K562 (cell line): ENCODE measurements around the gene MEGF9. TPM values are rescaled to one million over a fixed set of nuclear protein-coding genes. Genes with fewer than 3 reads are reported as not detected.
A peak's percentile ranks its signal among the peaks of the same experiment; 100 is the strongest.

Experiments
- ATAC-seq: fragments of 200-7000 bp; cut with Tn5 transposase; 3 replicates; pipeline ENCODE4 v1.9.1; 2020; ENCODE audit warnings: moderate library complexity
- BruUV-seq: library from RNA; stranded (reverse); fragments of 400-500 nt; replicated peaks from 2 replicates; lab custom pipeline; 2021; lab: Mats Ljungman, UMichigan
- CTCF ChIA-PET: fragments of 300-600 bp; formaldehyde crosslinking; extraction: SDS; loops from one replicate; lab custom pipeline; 2021; ENCODE audit warnings: low intra/inter-chr PET ratio; lab: Yijun Ruan, JAX
- POLR2A ChIA-PET: fragments of 300-600, 350-650 bp; sonication (Branson Sonifier 250); formaldehyde crosslinking; extraction: SDS; loops from one replicate; lab custom pipeline; 2021; ENCODE audit warnings: antibody characterized with exemption, inconsistent platforms; lab: Yijun Ruan, JAX
- DNase-seq, 4 experiments: peaks; one replicate each; pipeline versions ENCODE4 v3.0.0 to v3.0.0-alpha.2; 2011 to 2018; ENCODE audit warnings: low spot score in 3 of 4, mixed read lengths in 3 of 4; ENCODE audit errors: extremely low read depth in 1 of 4
- FAIRE-seq: peaks from 2 replicates; lab custom pipeline; 2011; peaks lifted over from hg19 to GRCh38; lab: Jason Lieb, UNC
- H2AFZ ChIP-seq: 2 replicates; pipeline ENCODE4 v1.6.0; 2011; ENCODE audit warnings: low read depth, low read length, control low read depth, inconsistent platforms
- H3K27ac ChIP-seq: fragments of 200-600 bp; 3 replicates; pipeline ENCODE4 v1.8.0; 2011; ENCODE audit warnings: low read depth, mild to moderate bottlenecking, control low read depth, inconsistent platforms, low read length, moderate library complexity, mixed read lengths; ENCODE audit errors: extremely low read depth
- H3K27me3 ChIP-seq, 2 experiments: fragments of 300-600 bp in 1 of 2; 2 replicates in 1 of 2; 3 replicates in 1 of 2; pipeline versions ENCODE4 v1.6.0 to v1.8.0; 2011; ENCODE audit warnings: inconsistent platforms in 2 of 2, low read length in 2 of 2, mild to moderate bottlenecking in 1 of 2, mixed read lengths in 1 of 2, moderate library complexity in 1 of 2; ENCODE audit not compliant: control insufficient read depth in 2 of 2, insufficient read depth in 2 of 2
- H3K36me3 ChIP-seq: fragments of 300-600 bp; 3 replicates; pipeline ENCODE4 v1.8.0; 2011; ENCODE audit warnings: mild to moderate bottlenecking, low read length, inconsistent platforms; ENCODE audit not compliant: control insufficient read depth, insufficient read depth
- H3K4me1 ChIP-seq, 2 experiments: fragments of 200-600 bp in 1 of 2; replicated peaks in 1 of 2; 2 replicates in 1 of 2; 3 replicates in 1 of 2; pipeline versions ENCODE4 v1.5.1 to v1.8.0; 2011; ENCODE audit warnings: inconsistent platforms in 2 of 2, low read length in 2 of 2, mild to moderate bottlenecking in 1 of 2, mixed read lengths in 1 of 2, moderate library complexity in 1 of 2; ENCODE audit not compliant: control insufficient read depth in 2 of 2, insufficient read depth in 2 of 2
- H3K4me2 ChIP-seq: 2 replicates; pipeline ENCODE4 v1.6.1; 2011; ENCODE audit warnings: low read length, control low read depth, inconsistent platforms, mixed read lengths; ENCODE audit not compliant: insufficient read depth
- H3K4me3 ChIP-seq: fragments of 200-600 bp; sonication (generic), shearing (Covaris generic); 2 replicates; pipeline ENCODE4 v1.5.1; 2016; ENCODE audit warnings: control low read depth, inconsistent platforms
- H3K79me2 ChIP-seq: fragments of 200-600 bp; 3 replicates; pipeline ENCODE4 v1.8.0; 2011; ENCODE audit warnings: low read length, inconsistent platforms; ENCODE audit not compliant: control insufficient read depth, insufficient read depth
- H3K9ac ChIP-seq, 2 experiments: 2 replicates each; pipeline versions ENCODE4 v1.6.0 to v1.6.1; 2011; ENCODE audit warnings: low read depth in 2 of 2, low read length in 2 of 2, control low read depth in 1 of 2, inconsistent platforms in 1 of 2, mild to moderate bottlenecking in 1 of 2, mixed read lengths in 1 of 2; ENCODE audit not compliant: insufficient read depth in 1 of 2
- H3K9me1 ChIP-seq: one replicate; pipeline ENCODE4 v1.6.0; 2011; ENCODE audit warnings: inconsistent platforms, mild to moderate bottlenecking, low read length, moderate library complexity; ENCODE audit not compliant: control insufficient read depth, insufficient read depth
- H3K9me3 ChIP-seq: replicated peaks from 2 replicates; pipeline ENCODE4 v1.5.1; 2011; ENCODE audit warnings: low read depth, low read length, inconsistent platforms; ENCODE audit not compliant: control insufficient read depth, insufficient read depth
- H4K20me1 ChIP-seq: replicated peaks from 2 replicates; pipeline ENCODE4 v1.6.1; 2011; ENCODE audit warnings: low read length, inconsistent platforms, mixed read lengths; ENCODE audit not compliant: control insufficient read depth, insufficient read depth
- ARID3A ChIP-seq: IDR thresholded peaks from 2 replicates; pipeline ENCODE4 v1.6.1; 2012; ENCODE audit warnings: low read depth, low read length, improper control_type of control experiment, borderline replicate concordance
- ARID3B ChIP-seq: fragments of 250-450 bp; sonication (Bioruptor Pico); IDR thresholded peaks from 2 replicates; pipeline ENCODE4 v1.4.0; 2020; ENCODE audit warnings: borderline replicate concordance
- CBX5 ChIP-seq: IDR thresholded peaks from 2 replicates; pipeline ENCODE4 v1.6.1; 2014; ENCODE audit warnings: low read depth, borderline replicate concordance
- KAT2B ChIP-seq: IDR thresholded peaks from one replicate; pipeline ENCODE4 v1.6.1; 2012; ENCODE audit warnings: low read depth, mild to moderate bottlenecking, control low read depth, inconsistent platforms, low read length, moderate library complexity
- KDM5B ChIP-seq: fragments of 200-600 bp; sonication (generic); IDR thresholded peaks from 2 replicates; pipeline ENCODE4 v1.6.1; 2012; ENCODE audit warnings: low read depth, mild to moderate bottlenecking, moderate library complexity, low read length, control low read depth, inconsistent platforms; ENCODE audit not compliant: insufficient replicate concordance
- MAFG ChIP-seq: fragments of 450-650 bp; conservative IDR thresholded peaks from 2 replicates; pipeline ENCODE4 v1.6.1; 2016; ENCODE audit warnings: missing genetic modification characterization, missing compliant biosample characterization
- ZNF316 ChIP-seq: fragments of 450-650 bp; IDR thresholded peaks from 2 replicates; pipeline ENCODE4 v1.6.1; 2016
- ZNF507 ChIP-seq: conservative IDR thresholded peaks from 2 replicates; pipeline ENCODE4 v1.6.1; 2017; ENCODE audit warnings: missing genetic modification characterization, missing compliant biosample characterization
- WGBS: fragments of 100-300 bp; shearing (Covaris generic); methylation state at CpG from one replicate; pipeline ENCODE4 v1.1.6; 2016; ENCODE audit warnings: low coverage, mixed read lengths; ENCODE audit not compliant: insufficient coverage; ENCODE audit errors: missing lambda C conversion rate; 5-methylcytosine and 5-hydroxymethylcytosine counted together
- in situ Hi-C: fragments of 300-500 bp; cut with MboI; formaldehyde crosslinking; loops from 4 replicates; pipeline ENCODE4 v1.15.0; 2018; ENCODE audit warnings: inconsistent platforms, mixed read lengths
- intact Hi-C: fragments of 100-400 bp; cut with micrococcal nuclease; formaldehyde crosslinking; loops from 2 replicates; pipeline ENCODE4 v1.14.2; 2022
- polyA plus RNA-seq, 8 experiments: library from polyadenylated mRNA; depleted of rRNA in 4 of 8; stranded (reverse) in 5 of 8; unstranded in 3 of 8; fragments of >200 nt; fragmentation: Nextera tagmentation in 2 of 8; fragmentation: Illumina TruSeq in 1 of 8; extraction: Ambion mirVana in 2 of 8; extraction: Trizol in 1 of 8; gene quantifications; 2 replicates each; pipeline versions ENCODE4 v1.2.1 to v1.2.3, GENCODE V29; 2011 to 2014; ENCODE audit warnings: inconsistent platforms in 1 of 8, missing spikeins in 1 of 8
- total RNA-seq, 7 experiments: library from RNA; depleted of rRNA in 6 of 7; stranded (reverse); fragments of >200 nt in 6 of 7; fragmentation: Illumina TruSeq in 2 of 7; extraction: Trizol in 2 of 7; gene quantifications; 2 replicates each; pipeline versions ENCODE4 v1.2.1 to v1.2.3, GENCODE V29; 2011 to 2021; ENCODE audit warnings: low replicate concordance in 1 of 7

The MEGF9 gene
- total and polyA plus RNA-seq, 9 of the 15 experiments (the other 6 are each of a cell fraction or from before 2014, with no cell fraction given): 2.1 to 6.2 (median 3.8) TPM

- H3K9me3 ChIP-seq: no peaks in the 10 kb centered on the region
- H3K79me2 ChIP-seq: no peaks in the 10 kb centered on the region
- FAIRE-seq: no peak
- no peak overlapping the region for H3K4me3 ChIP-seq
- ATAC-seq: no peak
- no peaks in the 10 kb centered on the region for H3K27me3 ChIP-seq
- H3K4me2 ChIP-seq: no peak overlapping the region
- H3K9me1 ChIP-seq: no peaks in the 10 kb centered on the region
- intact Hi-C loops (no loop called here), in situ Hi-C loops (no loop called here)
- TF ChIP-seq ARID3B (CRISPR knock-in tag): no peak
- no peak for TF ChIP-seq ZNF507 (tag)
- no peak for TF ChIP-seq CBX5
- TF ChIP-seq ARID3A: no peak
- 0 out of 2 replicates have a peak, but pooled peaks have one; percentile 6 for TF ChIP-seq MAFG (tag)
- no peak for TF ChIP-seq KAT2B
- TF ChIP-seq KDM5B: no peak
- peak; percentile 56 for TF ChIP-seq ZNF316
- POLR2A ChIA-PET: interaction anchor here (0.6 to 1.6 kb wide), 2 partner anchors 27 to 36 kb away, joined by 3 read pairs; no protein-coding TSS in a partner anchor
- H2AFZ ChIP-seq: no peak overlapping the region
- no peak overlapping the region for H3K27ac ChIP-seq
- 30% methylated on average over 2 of the region's 2 CpGs for WGBS
- CTCF ChIA-PET: interaction anchor here (0.6 kb wide), 1 partner anchor 1252 kb away, joined by 3 read pairs; no protein-coding TSS in a partner anchor
- no peaks in the 10 kb centered on the region for H4K20me1 ChIP-seq
- H3K36me3 ChIP-seq: no peaks in the 10 kb centered on the region; the same call in 2 of the 3 replicates
- no peak for DNase-seq
- no TSS peak for BruUV-seq
- H3K9ac ChIP-seq: no peak overlapping the region
- no peaks in the 10 kb centered on the region for H3K4me1 ChIP-seq
Measured at GRCh38 chr9:120697448-120697847, 16.8 kb downstream of the MEGF9 start.
